ENCODE measurements around the gene ANKRD16. TPM values are rescaled to one million over a fixed set of nuclear protein-coding genes. Genes with fewer than 3 reads are reported as not detected.

ANKRD16 gene
- polyA plus RNA-seq, 1 donor from 2014 or later, result 14.2 TPM

- Histone ChIP-seq H3K36me3 (ENCODE audit: insufficient read depth, low read length) (peaks cover 5% of the 10 kb centered on the region), H3K4me2 (ENCODE audit: low read length) (no peak overlapping the region), H3K4me3 (ENCODE audit: low read length) (no peak overlapping the region), H3K9me2 (ENCODE audit: insufficient read depth, low read length) (no peaks in the 10 kb centered on the region), H4K20me1 (ENCODE audit: insufficient read depth) (no peaks in the 10 kb centered on the region), H3F3A (ENCODE audit: insufficient read depth, low read length, poor library complexity, severe bottlenecking) (no peaks in the 10 kb centered on the region), H3K9ac (ENCODE audit: low read length) (no peak overlapping the region), H2AFZ (ENCODE audit: low read depth, low read length) (no peak overlapping the region), H3K79me2 (replicated peaks; ENCODE audit: insufficient read depth, low read length) (peaks cover 3% of the 10 kb centered on the region), H3K27ac (ENCODE audit: low read length) (no peak overlapping the region), H3K9me3 (ENCODE audit: low read length) (no peaks in the 10 kb centered on the region), H3K27me3 (ENCODE audit: insufficient read depth, low read depth, low read length) (no peaks in the 10 kb centered on the region)
- TF ChIP-seq POLR2AphosphoS5 (IDR thresholded peaks at IDR 0.05), result no peak
- TF ChIP-seq TAF1 (IDR thresholded peaks at IDR 0.05; ENCODE audit: low read depth), result no peak
- TF ChIP-seq MXI1 (conservative IDR thresholded peaks at IDR 0.05; ENCODE audit: poor library complexity, severe bottlenecking), result no peak
- TF ChIP-seq, protein P1, sequence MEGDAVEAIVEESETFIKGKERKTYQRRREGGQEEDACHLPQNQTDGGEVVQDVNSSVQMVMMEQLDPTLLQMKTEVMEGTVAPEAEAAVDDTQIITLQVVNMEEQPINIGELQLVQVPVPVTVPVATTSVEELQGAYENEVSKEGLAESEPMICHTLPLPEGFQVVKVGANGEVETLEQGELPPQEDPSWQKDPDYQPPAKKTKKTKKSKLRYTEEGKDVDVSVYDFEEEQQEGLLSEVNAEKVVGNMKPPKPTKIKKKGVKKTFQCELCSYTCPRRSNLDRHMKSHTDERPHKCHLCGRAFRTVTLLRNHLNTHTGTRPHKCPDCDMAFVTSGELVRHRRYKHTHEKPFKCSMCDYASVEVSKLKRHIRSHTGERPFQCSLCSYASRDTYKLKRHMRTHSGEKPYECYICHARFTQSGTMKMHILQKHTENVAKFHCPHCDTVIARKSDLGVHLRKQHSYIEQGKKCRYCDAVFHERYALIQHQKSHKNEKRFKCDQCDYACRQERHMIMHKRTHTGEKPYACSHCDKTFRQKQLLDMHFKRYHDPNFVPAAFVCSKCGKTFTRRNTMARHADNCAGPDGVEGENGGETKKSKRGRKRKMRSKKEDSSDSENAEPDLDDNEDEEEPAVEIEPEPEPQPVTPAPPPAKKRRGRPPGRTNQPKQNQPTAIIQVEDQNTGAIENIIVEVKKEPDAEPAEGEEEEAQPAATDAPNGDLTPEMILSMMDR (IDR thresholded peaks at IDR 0.05; ENCODE audit: poor library complexity, severe bottlenecking), result no peak
- no peak for TF ChIP-seq RAD21 (conservative IDR thresholded peaks at IDR 0.05)
- TF ChIP-seq EP300 (conservative IDR thresholded peaks at IDR 0.05; ENCODE audit: poor library complexity, severe bottlenecking), result no peak
- TF ChIP-seq SMC3 (conservative IDR thresholded peaks at IDR 0.05; ENCODE audit: poor library complexity), result no peak
- TF ChIP-seq, protein P2, sequence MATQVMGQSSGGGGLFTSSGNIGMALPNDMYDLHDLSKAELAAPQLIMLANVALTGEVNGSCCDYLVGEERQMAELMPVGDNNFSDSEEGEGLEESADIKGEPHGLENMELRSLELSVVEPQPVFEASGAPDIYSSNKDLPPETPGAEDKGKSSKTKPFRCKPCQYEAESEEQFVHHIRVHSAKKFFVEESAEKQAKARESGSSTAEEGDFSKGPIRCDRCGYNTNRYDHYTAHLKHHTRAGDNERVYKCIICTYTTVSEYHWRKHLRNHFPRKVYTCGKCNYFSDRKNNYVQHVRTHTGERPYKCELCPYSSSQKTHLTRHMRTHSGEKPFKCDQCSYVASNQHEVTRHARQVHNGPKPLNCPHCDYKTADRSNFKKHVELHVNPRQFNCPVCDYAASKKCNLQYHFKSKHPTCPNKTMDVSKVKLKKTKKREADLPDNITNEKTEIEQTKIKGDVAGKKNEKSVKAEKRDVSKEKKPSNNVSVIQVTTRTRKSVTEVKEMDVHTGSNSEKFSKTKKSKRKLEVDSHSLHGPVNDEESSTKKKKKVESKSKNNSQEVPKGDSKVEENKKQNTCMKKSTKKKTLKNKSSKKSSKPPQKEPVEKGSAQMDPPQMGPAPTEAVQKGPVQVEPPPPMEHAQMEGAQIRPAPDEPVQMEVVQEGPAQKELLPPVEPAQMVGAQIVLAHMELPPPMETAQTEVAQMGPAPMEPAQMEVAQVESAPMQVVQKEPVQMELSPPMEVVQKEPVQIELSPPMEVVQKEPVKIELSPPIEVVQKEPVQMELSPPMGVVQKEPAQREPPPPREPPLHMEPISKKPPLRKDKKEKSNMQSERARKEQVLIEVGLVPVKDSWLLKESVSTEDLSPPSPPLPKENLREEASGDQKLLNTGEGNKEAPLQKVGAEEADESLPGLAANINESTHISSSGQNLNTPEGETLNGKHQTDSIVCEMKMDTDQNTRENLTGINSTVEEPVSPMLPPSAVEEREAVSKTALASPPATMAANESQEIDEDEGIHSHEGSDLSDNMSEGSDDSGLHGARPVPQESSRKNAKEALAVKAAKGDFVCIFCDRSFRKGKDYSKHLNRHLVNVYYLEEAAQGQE (IDR thresholded peaks at IDR 0.05; ENCODE audit: borderline replicate concordance), result no peak
- no peak for TF ChIP-seq EZH2 (IDR thresholded peaks at IDR 0.05; ENCODE audit: borderline replicate concordance, insufficient read depth, low read length, poor library complexity, severe bottlenecking)
Observed at GRCh38 chr10:5906651-5907050, 17.0 kb upstream of the ANKRD16 start.

DNA sequence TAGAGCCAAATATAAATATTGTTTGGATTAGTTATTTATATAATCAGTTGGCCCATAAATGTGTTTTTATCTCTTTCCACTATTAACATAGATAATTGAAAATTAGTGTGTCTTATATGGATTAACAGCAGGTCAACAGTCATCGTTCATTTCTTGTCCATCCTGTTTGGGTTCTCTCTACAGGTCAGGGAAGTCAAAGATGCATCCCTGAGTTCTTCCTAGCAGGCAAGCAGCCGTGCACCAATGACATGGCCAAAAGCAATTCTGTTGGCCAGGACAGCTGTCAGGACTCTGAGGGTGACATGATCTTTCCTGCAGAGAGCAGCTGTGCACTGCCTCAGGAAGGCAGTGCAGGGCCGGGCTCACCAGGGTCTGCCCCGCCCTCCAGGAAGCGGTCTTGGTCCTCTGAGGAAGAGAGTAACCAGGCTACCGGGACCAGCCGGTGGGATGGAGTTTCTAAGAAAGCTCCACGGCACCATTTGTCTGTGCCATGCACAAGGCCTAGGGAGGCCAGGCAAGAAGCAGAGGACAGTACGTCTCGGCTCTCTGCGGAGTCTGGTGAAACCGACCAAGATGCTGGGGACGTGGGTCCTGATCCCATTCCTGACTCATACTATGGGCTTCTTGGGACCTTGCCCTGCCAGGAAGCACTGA lies 16.3 kb upstream of the ANKRD16 start:
- Histone ChIP-seq H3K27me3 (ENCODE audit: insufficient read depth, low read depth, low read length) (no peaks in the 10 kb centered on the region), H3K9me3 (ENCODE audit: low read length) (no peaks in the 10 kb centered on the region), H3K79me2 (replicated peaks; ENCODE audit: insufficient read depth, low read length) (peaks cover 3% of the 10 kb centered on the region), H3K27ac (ENCODE audit: low read length) (no peak overlapping the region), H3F3A (ENCODE audit: insufficient read depth, low read length, poor library complexity, severe bottlenecking) (no peaks in the 10 kb centered on the region), H3K4me2 (ENCODE audit: low read length) (no peak overlapping the region), H3K9ac (ENCODE audit: low read length) (no peak overlapping the region), H3K4me3 (ENCODE audit: low read length) (no peak overlapping the region), H4K20me1 (ENCODE audit: insufficient read depth) (no peaks in the 10 kb centered on the region), H3K36me3 (ENCODE audit: insufficient read depth, low read length) (peaks cover 5% of the 10 kb centered on the region), H3K9me2 (ENCODE audit: insufficient read depth, low read length) (no peaks in the 10 kb centered on the region), H2AFZ (ENCODE audit: low read depth, low read length) (no peak overlapping the region)
- TF ChIP-seq RAD21 (conservative IDR thresholded peaks at IDR 0.05) (no peak), SMC3 (conservative IDR thresholded peaks at IDR 0.05; ENCODE audit: poor library complexity) (no peak), EZH2 (IDR thresholded peaks at IDR 0.05; ENCODE audit: borderline replicate concordance, insufficient read depth, low read length, poor library complexity, severe bottlenecking) (no peak), POLR2AphosphoS5 (IDR thresholded peaks at IDR 0.05) (no peak), MXI1 (conservative IDR thresholded peaks at IDR 0.05; ENCODE audit: poor library complexity, severe bottlenecking) (no peak), EP300 (conservative IDR thresholded peaks at IDR 0.05; ENCODE audit: poor library complexity, severe bottlenecking) (no peak), TAF1 (IDR thresholded peaks at IDR 0.05; ENCODE audit: low read depth) (no peak)
- TF ChIP-seq, protein P1 (IDR thresholded peaks at IDR 0.05; ENCODE audit: poor library complexity, severe bottlenecking), result no peak
- TF ChIP-seq, protein P2 (IDR thresholded peaks at IDR 0.05; ENCODE audit: borderline replicate concordance), result no peak
